ENCODE results near the gene KCNQ5. TPM values are rescaled to one million over a fixed set of nuclear protein-coding genes. Genes with fewer than 3 reads are reported as not detected.

The KCNQ5 gene
- total RNA-seq, 1 experiment from 2014 or later = not detected

- DNase-seq (ENCODE audit: low read depth, low spot score) (no peak), ATAC-seq (no peak)
- no peaks in the 10 kb centered on the region for H3K9me2 ChIP-seq (ENCODE audit: insufficient read depth)
- H3K9me3 ChIP-seq (ENCODE audit: control insufficient read depth in 1 of 2, insufficient read depth in 1 of 2, low read depth in 1 of 2, low read length in 2 of 2) = no peaks in the 10 kb centered on the region
- H3K36me3 ChIP-seq (ENCODE audit: control insufficient read depth in 1 of 2, insufficient read depth in 2 of 2, low read length in 2 of 2) = no peaks in the 10 kb centered on the region
- H3K9ac ChIP-seq (ENCODE audit: low read length) = no peak overlapping the region
- ChIA-PET CTCF (no interaction called here), POLR2A (no interaction called here), RAD21 (ENCODE audit: low non-redundant PET in 1 of 2, low total read pairs in 2 of 2, uncharacterized antibody in 2 of 2, unreplicated experiment in 2 of 2) (no interaction called here)
- intact Hi-C loops (cut with micrococcal nuclease) = no loop called here
- no TSS peak for BruUV-seq (replicated peaks)
- no peak overlapping the region for H3K4me2 ChIP-seq (ENCODE audit: low read length)
- H3K4me3 ChIP-seq (replicated peaks in 1 of 2; ENCODE audit: low read depth in 1 of 2, low read length in 2 of 2) = no peak overlapping the region
- TF ChIP-seq POLR2A (IDR thresholded peaks at IDR 0.05; ENCODE audit: borderline replicate concordance, extremely low read depth, insufficient read depth, insufficient read length) = no peak
- no peak for TF ChIP-seq ZFX (IDR thresholded peaks at IDR 0.05)
- TF ChIP-seq JUND (IDR thresholded peaks at IDR 0.05) = no peak
- TF ChIP-seq POLR2AphosphoS5 (IDR thresholded peaks at IDR 0.05; ENCODE audit: low read depth, low read length) = no peak
- TF ChIP-seq EZH2 (IDR thresholded peaks at IDR 0.05) = no peak
- TF ChIP-seq ZNF274 (IDR thresholded peaks at IDR 0.05; ENCODE audit: low read depth, low read length) = no peak
- TF ChIP-seq TCF7L2 (IDR thresholded peaks at IDR 0.05; ENCODE audit: borderline replicate concordance, extremely low read depth, insufficient read depth, insufficient read length) = no peak
- TF ChIP-seq RAD21 (IDR thresholded peaks at IDR 0.05; ENCODE audit: low read depth) = no peak
- no peak for TF ChIP-seq REST (IDR thresholded peaks at IDR 0.05; ENCODE audit: low read depth)
- TF ChIP-seq MAX (IDR thresholded peaks at IDR 0.05) = no peak
- TF ChIP-seq ZBTB33 (IDR thresholded peaks at IDR 0.05; ENCODE audit: extremely low read depth, insufficient replicate concordance, low read length) = no peak
- no peak for TF ChIP-seq CEBPB (IDR thresholded peaks at IDR 0.05; ENCODE audit: low read depth)
- no peak for TF ChIP-seq SP1 (IDR thresholded peaks at IDR 0.05; ENCODE audit: low read depth)
- no peak for TF ChIP-seq SRF (IDR thresholded peaks at IDR 0.05; ENCODE audit: low read depth)
- TF ChIP-seq SIN3A (IDR thresholded peaks at IDR 0.05; ENCODE audit: low read depth) = no peak
- TF ChIP-seq CBX3 (IDR thresholded peaks at IDR 0.05; ENCODE audit: low read depth) = no peak
- H3K27ac ChIP-seq (ENCODE audit: low read depth, low read length) = no peak overlapping the region
- H3K4me1 ChIP-seq (ENCODE audit: control insufficient read depth in 1 of 2, insufficient read depth in 2 of 2, low read length in 2 of 2) = no peaks in the 10 kb centered on the region
- H4K20me1 ChIP-seq (ENCODE audit: insufficient read depth) = no peaks in the 10 kb centered on the region
- H2AFZ ChIP-seq (ENCODE audit: low read depth, low read length, poor library complexity, severe bottlenecking) = no peak overlapping the region
- H3K79me2 ChIP-seq (ENCODE audit: insufficient read depth, low read length) = no peaks in the 10 kb centered on the region
- H3K27me3 ChIP-seq (ENCODE audit: insufficient read depth, low read length) = peaks cover 11% of the 10 kb centered on the region
Observed at GRCh38 chr6:72793641-72794395, 172.0 kb downstream of the KCNQ5 start.

Data from HCT116 (cell line).